Breast epithelium (tissue), 3 donors: ENCODE measurements around the gene POLN.

ENCODE experiments used
- CTCF ChIP-seq, 3 donors: fragments of 450-650 bp; IDR thresholded peaks; one replicate each; pipeline ENCODE4 v1.5.1; 2016 to 2017; ENCODE audit warnings: antibody characterized with exemption in 3 of 3, mild to moderate bottlenecking in 3 of 3, moderate library complexity in 3 of 3
- POLR2A ChIP-seq: fragments of 450-650 bp; IDR thresholded peaks from one replicate; pipeline ENCODE4 v1.6.1; 2016; ENCODE audit warnings: antibody characterized with exemption, mild to moderate bottlenecking, moderate library complexity
- POLR2AphosphoS5 ChIP-seq, 3 donors: sonication (generic); formaldehyde crosslinking; IDR thresholded peaks; one replicate each; pipeline ENCODE4 v1.6.1; 2017; ENCODE audit warnings: antibody characterized with exemption in 3 of 3

DNA sequence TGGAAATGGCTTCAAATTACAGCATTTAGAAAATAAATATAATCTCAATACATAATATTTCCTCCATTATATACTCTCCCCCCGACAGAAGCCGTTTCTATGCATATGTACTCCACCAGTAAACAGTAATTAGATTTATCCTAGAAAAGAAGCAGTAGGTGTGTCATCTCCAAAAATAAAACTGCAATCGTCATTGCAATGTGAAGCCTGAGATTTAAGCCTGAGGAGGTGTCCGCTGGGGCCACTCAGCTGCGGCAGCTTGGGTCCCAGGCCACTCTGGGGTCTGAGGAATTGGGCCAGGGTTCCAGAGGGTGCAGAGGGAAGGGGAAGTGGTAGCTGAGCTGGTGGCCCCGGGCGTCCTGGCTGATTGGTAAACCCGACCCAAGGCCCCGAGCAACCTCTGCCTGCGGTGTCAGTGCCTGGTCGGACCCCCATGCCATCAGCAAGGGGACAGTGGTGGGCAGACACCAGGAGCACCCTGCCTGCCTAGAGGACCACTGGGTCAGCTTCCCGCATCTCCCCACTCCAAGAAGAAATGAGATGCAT is 27.8 kb upstream of the POLN start:
- TF ChIP-seq POLR2AphosphoS5 (IDR thresholded peaks at IDR 0.05) = no peak
- TF ChIP-seq POLR2A = no peak
- no peak for TF ChIP-seq CTCF (IDR thresholded peaks at IDR 0.05)
